ENCODE data around the gene TAS2R19. TPM values are rescaled to one million over a fixed set of nuclear protein-coding genes. Genes with fewer than 3 reads are reported as not detected.

TAS2R19 gene
- total RNA-seq, 2 experiments from 2014 or later = 2.9 to 3.2 TPM

GRCh38 chr12:11007608-11008007, 14.8 kb downstream of the TAS2R19 start:
- Histone ChIP-seq H3K4me3 (ENCODE audit: low read depth, low read length, poor library complexity, severe bottlenecking) (no peak overlapping the region), H3K9me2 (ENCODE audit: insufficient read depth, low read length) (no peaks in the 10 kb centered on the region), H2AFZ (ENCODE audit: low read length) (no peak overlapping the region), H3K4me1 (ENCODE audit: insufficient read depth, low read length, poor library complexity, severe bottlenecking) (no peaks in the 10 kb centered on the region), H4K20me1 (ENCODE audit: insufficient read depth, low read length) (no peaks in the 10 kb centered on the region), H3K27ac (ENCODE audit: low read depth, low read length, poor library complexity, severe bottlenecking) (no peak overlapping the region), H3K4me2 (ENCODE audit: low read length) (no peak overlapping the region), H3K9me3 (ENCODE audit: low read length) (no peaks in the 10 kb centered on the region), H3K79me2 (ENCODE audit: insufficient read depth, low read depth, low read length) (no peaks in the 10 kb centered on the region), H3K36me3 (ENCODE audit: insufficient read depth, low read length) (no peaks in the 10 kb centered on the region)
- BruUV-seq (replicated peaks) = no TSS peak
- no peak for TF ChIP-seq CTCF (conservative IDR thresholded peaks at IDR 0.05; ENCODE audit: low read length)
- no peak for TF ChIP-seq EZH2phosphoT487 (IDR thresholded peaks at IDR 0.05; ENCODE audit: borderline replicate concordance, low read depth, low read length)
- CTCF ChIA-PET (ENCODE audit: unreplicated experiment) = no interaction called here
- no peak for DNase-seq (ENCODE audit: low spot score)
- intact Hi-C loops (cut with micrococcal nuclease; ENCODE audit: unreplicated experiment) = no loop called here
- POLR2A ChIA-PET = interaction anchor here (0.7 kb wide), 2 partner anchors 10 to 285 kb away, joined by 3 read pairs; no protein-coding TSS in a partner anchor

- no TSS peak for BruUV-seq (replicated peaks)
- DNase-seq (ENCODE audit: low spot score) = no peak
- no peak for TF ChIP-seq EZH2phosphoT487 (IDR thresholded peaks at IDR 0.05; ENCODE audit: borderline replicate concordance, low read depth, low read length)
- TF ChIP-seq CTCF (conservative IDR thresholded peaks at IDR 0.05; ENCODE audit: low read length) = no peak
- Histone ChIP-seq H3K4me2 (ENCODE audit: low read length) (no peak within 1 kb of the TSS), H3K4me3 (ENCODE audit: low read depth, low read length, poor library complexity, severe bottlenecking) (no peak within 1 kb of the TSS), H3K27ac (ENCODE audit: low read depth, low read length, poor library complexity, severe bottlenecking) (no peak within 1 kb of the TSS), H2AFZ (ENCODE audit: low read length) (no peak within 1 kb of the TSS), H3K4me1 (ENCODE audit: insufficient read depth, low read length, poor library complexity, severe bottlenecking) (no peaks in the 10 kb centered on the region), H4K20me1 (ENCODE audit: insufficient read depth, low read length) (no peaks in the 10 kb centered on the region), H3K9me2 (ENCODE audit: insufficient read depth, low read length) (no peaks in the 10 kb centered on the region), H3K79me2 (ENCODE audit: insufficient read depth, low read depth, low read length) (no peaks in the 10 kb centered on the region), H3K36me3 (ENCODE audit: insufficient read depth, low read length) (no peaks in the 10 kb centered on the region), H3K9me3 (ENCODE audit: low read length) (no peaks in the 10 kb centered on the region)
- ChIA-PET POLR2A (interaction anchor here (0.7 kb wide), 2 partner anchors 9 to 207 kb away, joined by 3 read pairs; no protein-coding TSS in a partner anchor), CTCF (ENCODE audit: unreplicated experiment) (no interaction called here)
- intact Hi-C loops (cut with micrococcal nuclease; ENCODE audit: unreplicated experiment) = no loop called here
Observed at GRCh38 chr12:10998204-10998603, 24.2 kb downstream of the TAS2R19 start, which contains the start of gene TAS2R20. Gene TAS2R20, minus strand, starts transcription at chr12:10998304. Its CDS starts 429 bp downstream, at chr12:10997875.

- CTCF ChIA-PET (ENCODE audit: unreplicated experiment) = no interaction called here
- Histone ChIP-seq H4K20me1 (ENCODE audit: insufficient read depth, low read length) (no peaks in the 10 kb centered on the region), H3K27ac (ENCODE audit: low read depth, low read length, poor library complexity, severe bottlenecking) (no peak overlapping the region), H3K9me3 (ENCODE audit: low read length) (no peaks in the 10 kb centered on the region), H2AFZ (ENCODE audit: low read length) (no peak overlapping the region), H3K4me1 (ENCODE audit: insufficient read depth, low read length, poor library complexity, severe bottlenecking) (no peaks in the 10 kb centered on the region), H3K4me2 (ENCODE audit: low read length) (no peak overlapping the region), H3K79me2 (ENCODE audit: insufficient read depth, low read depth, low read length) (no peaks in the 10 kb centered on the region), H3K9me2 (ENCODE audit: insufficient read depth, low read length) (no peaks in the 10 kb centered on the region), H3K36me3 (ENCODE audit: insufficient read depth, low read length) (no peaks in the 10 kb centered on the region), H3K4me3 (ENCODE audit: low read depth, low read length, poor library complexity, severe bottlenecking) (no peak overlapping the region)
- BruUV-seq (replicated peaks) = no TSS peak
- intact Hi-C loops (cut with micrococcal nuclease; ENCODE audit: unreplicated experiment) = no loop called here
- DNase-seq (ENCODE audit: low spot score) = no peak
- TF ChIP-seq CTCF (conservative IDR thresholded peaks at IDR 0.05; ENCODE audit: low read length) = no peak
- no peak for TF ChIP-seq EZH2phosphoT487 (IDR thresholded peaks at IDR 0.05; ENCODE audit: borderline replicate concordance, low read depth, low read length)
- POLR2A ChIA-PET = no interaction called here
Observed at GRCh38 chr12:10994307-10994706, 28.1 kb downstream of the TAS2R19 start.
